Colonic mucosa (tissue), 4 donors: Measurements from ENCODE around the gene PRELID1. TPM values are rescaled to one million over a fixed set of nuclear protein-coding genes. Genes with fewer than 3 reads are reported as not detected.

ENCODE experiments used
- DNase-seq: peaks from one replicate; pipeline ENCODE4 v3.0.0-alpha.2; 2020
- H3K27ac ChIP-seq: fragments of 200-600 bp; one replicate; pipeline ENCODE4 v1.8.0; 2021
- H3K27me3 ChIP-seq: fragments of 200-600 bp; one replicate; pipeline ENCODE4 v1.8.0; 2021
- H3K36me3 ChIP-seq: fragments of 200-600 bp; one replicate; pipeline ENCODE4 v1.8.0; 2021
- H3K4me1 ChIP-seq: fragments of 200-600 bp; one replicate; pipeline ENCODE4 v1.8.0; 2021; ENCODE audit warnings: mild to moderate bottlenecking
- H3K4me3 ChIP-seq: fragments of 200-600 bp; one replicate; pipeline ENCODE4 v1.8.0; 2021
- H3K9ac ChIP-seq, 2 donors: one replicate each; pipeline ENCODE4 v1.7.0; 2013; ENCODE audit warnings: control low read depth in 2 of 2, low read depth in 2 of 2, low read length in 2 of 2
- H3K9me3 ChIP-seq: fragments of 200-600 bp; one replicate; pipeline ENCODE4 v1.8.0; 2021
- intact Hi-C: fragments of 100-400 bp; cut with DNase I; formaldehyde crosslinking; loops from one replicate; pipeline ENCODE4 v1.14.1; 2022
- total RNA-seq, 2 donors: library from RNA; stranded (reverse); fragmentation: NEBNext Ultra II Directional in 1 of 2; extraction: Animal tissue kit (Norgen Biotek cat#: 25700) in 1 of 2; gene quantifications; one replicate each; pipeline ENCODE4 v1.2.1, GENCODE V29; 2021
- TF ChIP-seq, protein P1 (sequence below): fragments of 200-600 bp; IDR thresholded peaks from one replicate; pipeline ENCODE4 v1.8.0; 2022; ENCODE audit warnings: antibody characterized with exemption, mild to moderate bottlenecking
- donor health status: healthy.
- donor health status: DM: no; HTN: no; CAD: no.
- donor health status: DM: no; HTN: no; CAD: no.

PRELID1 gene
- total RNA-seq, 2 donors from 2014 or later, result 245 to 396 TPM

GRCh38 chr5:177354256-177354655 is 50.7 kb downstream of the PRELID1 start:
- TF ChIP-seq, protein P1, sequence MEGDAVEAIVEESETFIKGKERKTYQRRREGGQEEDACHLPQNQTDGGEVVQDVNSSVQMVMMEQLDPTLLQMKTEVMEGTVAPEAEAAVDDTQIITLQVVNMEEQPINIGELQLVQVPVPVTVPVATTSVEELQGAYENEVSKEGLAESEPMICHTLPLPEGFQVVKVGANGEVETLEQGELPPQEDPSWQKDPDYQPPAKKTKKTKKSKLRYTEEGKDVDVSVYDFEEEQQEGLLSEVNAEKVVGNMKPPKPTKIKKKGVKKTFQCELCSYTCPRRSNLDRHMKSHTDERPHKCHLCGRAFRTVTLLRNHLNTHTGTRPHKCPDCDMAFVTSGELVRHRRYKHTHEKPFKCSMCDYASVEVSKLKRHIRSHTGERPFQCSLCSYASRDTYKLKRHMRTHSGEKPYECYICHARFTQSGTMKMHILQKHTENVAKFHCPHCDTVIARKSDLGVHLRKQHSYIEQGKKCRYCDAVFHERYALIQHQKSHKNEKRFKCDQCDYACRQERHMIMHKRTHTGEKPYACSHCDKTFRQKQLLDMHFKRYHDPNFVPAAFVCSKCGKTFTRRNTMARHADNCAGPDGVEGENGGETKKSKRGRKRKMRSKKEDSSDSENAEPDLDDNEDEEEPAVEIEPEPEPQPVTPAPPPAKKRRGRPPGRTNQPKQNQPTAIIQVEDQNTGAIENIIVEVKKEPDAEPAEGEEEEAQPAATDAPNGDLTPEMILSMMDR, result no peak
- H3K9ac ChIP-seq, result no peak overlapping the region
- no peak overlapping the region for H3K27ac ChIP-seq
- no peak for DNase-seq
- intact Hi-C loops, result no loop called here
- H3K27me3 ChIP-seq, result no peaks in the 10 kb centered on the region
- peaks cover 17% of the 10 kb centered on the region for H3K4me1 ChIP-seq
- H3K36me3 ChIP-seq, result no peaks in the 10 kb centered on the region
- H3K9me3 ChIP-seq, result no peaks in the 10 kb centered on the region
- no peak overlapping the region for H3K4me3 ChIP-seq

- Histone ChIP-seq H3K27ac (no peak overlapping the region), H3K36me3 (no peaks in the 10 kb centered on the region), H3K9ac (no peak overlapping the region), H3K9me3 (no peaks in the 10 kb centered on the region), H3K27me3 (no peaks in the 10 kb centered on the region), H3K4me1 (peaks cover 17% of the 10 kb centered on the region), H3K4me3 (no peak overlapping the region)
- intact Hi-C loops, result no loop called here
- TF ChIP-seq, protein P1, result no peak
- no peak for DNase-seq
Measured at GRCh38 chr5:177354711-177355110, 51.1 kb downstream of the PRELID1 start.

GRCh38 chr5:177355162-177355867 is 51.7 kb downstream of the PRELID1 start:
- no peaks in the 10 kb centered on the region for H3K27me3 ChIP-seq
- TF ChIP-seq, protein P1, result no peak
- intact Hi-C loops, result no loop called here
- no peak overlapping the region for H3K4me3 ChIP-seq
- H3K27ac ChIP-seq, result no peak overlapping the region
- no peaks in the 10 kb centered on the region for H3K36me3 ChIP-seq
- H3K9ac ChIP-seq, result no peak overlapping the region
- H3K9me3 ChIP-seq, result no peaks in the 10 kb centered on the region
- H3K4me1 ChIP-seq, result peaks cover 11% of the 10 kb centered on the region
- DNase-seq, result no peak

GRCh38 chr5:177355868-177356168 is 52.2 kb downstream of the PRELID1 start:
- intact Hi-C loops, result no loop called here
- no peaks in the 10 kb centered on the region for H3K9me3 ChIP-seq

More at GRCh38 chr5:177355868-177356168, 52.2 kb downstream of the PRELID1 start:
- DNase-seq, result no peak
- no peaks in the 10 kb centered on the region for H3K36me3 ChIP-seq
- TF ChIP-seq, protein P1, result no peak
- H3K9ac ChIP-seq, result no peak overlapping the region
- no peaks in the 10 kb centered on the region for H3K27me3 ChIP-seq
- peaks cover 7% of the 10 kb centered on the region for H3K4me1 ChIP-seq
- no peak overlapping the region for H3K27ac ChIP-seq
- no peak overlapping the region for H3K4me3 ChIP-seq

Other genes with a start within 250 kb of the PRELID1 start
- 100 to 1,000 TPM in 1 of 2 donors, 10 to 100 TPM in 1; 58.7 to 118 TPM for gene FGFR4, start 216.9 kb upstream of the PRELID1 start, total RNA-seq
- gene NSD1, start 170.0 kb upstream of the PRELID1 start, total RNA-seq, result 10 to 100 TPM; 53.0 to 77.9 TPM
- gene RAB24, start 80 bp upstream of the PRELID1 start, total RNA-seq, result 10 to 100 TPM; 32.9 to 39.5 TPM
- gene MXD3, start 8.1 kb downstream of the PRELID1 start, total RNA-seq, result 10 to 100 TPM in 1 of 2 donors, 1 to 10 TPM in 1; 9.3 to 36.4 TPM
- gene LMAN2, start 47.9 kb downstream of the PRELID1 start, total RNA-seq, result 100 to 1,000 TPM; 137 to 185 TPM
- gene RGS14, start 54.1 kb downstream of the PRELID1 start, total RNA-seq, result 10 to 100 TPM in 1 of 2 donors, 1 to 10 TPM in 1; 9.1 to 10.1 TPM
- gene SLC34A1, start 80.6 kb downstream of the PRELID1 start, total RNA-seq, result not detected
- not detected for gene PFN3, start 96.9 kb downstream of the PRELID1 start, total RNA-seq
- gene F12, start 105.8 kb downstream of the PRELID1 start, total RNA-seq, result 10 to 100 TPM; 14.7 to 34.0 TPM
- 10 to 100 TPM; 38.0 to 64.4 TPM for gene GRK6, start 122.9 kb downstream of the PRELID1 start, total RNA-seq
- 1 to 10 TPM; 3.9 to 5.0 TPM for gene PRR7, start 143.0 kb downstream of the PRELID1 start, total RNA-seq
- 10 to 100 TPM in 1 of 2 donors, 1 to 10 TPM in 1; 9.3 to 18.8 TPM for gene DBN1, start 169.8 kb downstream of the PRELID1 start, total RNA-seq
- 10 to 100 TPM; 19.7 to 44.9 TPM for gene PDLIM7, start 193.8 kb downstream of the PRELID1 start, total RNA-seq
- gene DOK3, start 206.0 kb downstream of the PRELID1 start, total RNA-seq, result 1 to 10 TPM; 4.1 to 8.9 TPM
- gene DDX41, start 213.2 kb downstream of the PRELID1 start, total RNA-seq, result 100 to 1,000 TPM in 1 of 2 donors, 10 to 100 TPM in 1; 84.3 to 134 TPM